Neural cell (in vitro differentiated cells): ENCODE results near the gene IMMP2L. TPM values are rescaled to one million over a fixed set of nuclear protein-coding genes. Genes with fewer than 3 reads are reported as not detected.

Experiments used
- H2AFZ ChIP-seq: fragments of 200-600, 300-800 bp; sonication (generic), shearing (Covaris generic); 2 replicates; pipeline ENCODE4 v1.6.0; 2014; ENCODE audit warnings: low read depth, mild to moderate bottlenecking, antibody characterized with exemption, low read length, moderate library complexity
- H3F3A ChIP-seq: fragments of 200-600 bp; shearing (Covaris generic); 2 replicates; pipeline ENCODE4 v1.6.1; 2016; ENCODE audit warnings: mild to moderate bottlenecking, moderate library complexity, mixed read lengths, antibody characterized with exemption, low read length; ENCODE audit not compliant: insufficient read depth, poor library complexity, severe bottlenecking
- H3K27ac ChIP-seq: fragments of 200-600, 300-800 bp; sonication (generic), shearing (Covaris generic); 2 replicates; pipeline ENCODE4 v1.5.1; 2014; ENCODE audit warnings: mild to moderate bottlenecking, low read length, moderate library complexity
- H3K27me3 ChIP-seq: fragments of 300-800, 200-600 bp; sonication (generic), shearing (Covaris generic); 2 replicates; pipeline ENCODE4 v1.6.0; 2014; ENCODE audit warnings: mild to moderate bottlenecking, low read depth, low read length, moderate library complexity; ENCODE audit not compliant: insufficient read depth
- H3K36me3 ChIP-seq: fragments of 300-800, 200-600 bp; sonication (generic), shearing (Covaris generic); 2 replicates; pipeline ENCODE4 v1.5.1; 2014; ENCODE audit warnings: mild to moderate bottlenecking, antibody characterized with exemption, low read length, moderate library complexity; ENCODE audit not compliant: insufficient read depth
- H3K4me2 ChIP-seq: fragments of 300-800, 200-600 bp; sonication (generic), shearing (Covaris generic); 2 replicates; pipeline ENCODE4 v1.6.0; 2014; ENCODE audit warnings: mild to moderate bottlenecking, low read length
- H3K4me3 ChIP-seq: fragments of 300-800, 200-600 bp; sonication (generic), shearing (Covaris generic); 2 replicates; pipeline ENCODE4 v1.5.1; 2014; ENCODE audit warnings: mild to moderate bottlenecking, low read length, moderate library complexity
- H3K79me2 ChIP-seq: fragments of 200-600 bp; shearing (Covaris generic); replicated peaks from 2 replicates; pipeline ENCODE4 v1.6.0; 2014; ENCODE audit warnings: mild to moderate bottlenecking, low read length, moderate library complexity; ENCODE audit not compliant: insufficient read depth
- H3K9ac ChIP-seq: fragments of 300-800, 200-600 bp; sonication (generic), shearing (Covaris generic); 2 replicates; pipeline ENCODE4 v1.6.1; 2016; ENCODE audit warnings: mild to moderate bottlenecking, low read length, mixed read lengths
- H3K9me2 ChIP-seq: fragments of 200-600 bp; shearing (Covaris generic); 2 replicates; pipeline ENCODE4 v1.6.1; 2016; ENCODE audit warnings: mild to moderate bottlenecking, low read length, mixed read lengths; ENCODE audit not compliant: insufficient read depth
- H3K9me3 ChIP-seq: fragments of 200-600, 300-800 bp; sonication (generic), shearing (Covaris generic); 2 replicates; pipeline ENCODE4 v1.6.1; 2016; ENCODE audit warnings: mild to moderate bottlenecking, mixed run types, low read length, moderate library complexity, mixed read lengths
- H4K20me1 ChIP-seq: fragments of 200-600 bp; shearing (Covaris generic); 2 replicates; pipeline ENCODE4 v1.6.1; 2016; ENCODE audit warnings: mild to moderate bottlenecking, mixed run types; ENCODE audit not compliant: insufficient read depth
- EP300 ChIP-seq: fragments of 450-650 bp; conservative IDR thresholded peaks from 2 replicates; pipeline ENCODE4 v1.6.1; 2014; ENCODE audit warnings: antibody characterized with exemption, mild to moderate bottlenecking, moderate library complexity; ENCODE audit not compliant: poor library complexity, severe bottlenecking
- EZH2 ChIP-seq: fragments of 200-600, 300-800 bp; shearing (Covaris generic), sonication (generic); IDR thresholded peaks from 2 replicates; pipeline ENCODE4 v1.6.1; 2014; ENCODE audit warnings: antibody characterized with exemption, low read length, borderline replicate concordance, mild to moderate bottlenecking; ENCODE audit not compliant: insufficient read depth, poor library complexity, severe bottlenecking
- MXI1 ChIP-seq: fragments of 450-650 bp; conservative IDR thresholded peaks from 2 replicates; pipeline ENCODE4 v1.6.1; 2014; ENCODE audit warnings: antibody characterized with exemption, mild to moderate bottlenecking; ENCODE audit not compliant: poor library complexity, severe bottlenecking
- POLR2AphosphoS5 ChIP-seq: IDR thresholded peaks from 2 replicates; pipeline ENCODE4 v1.6.1; 2012
- RAD21 ChIP-seq: fragments of 450-650 bp; conservative IDR thresholded peaks from 2 replicates; pipeline ENCODE4 v1.6.1; 2014; ENCODE audit warnings: antibody characterized with exemption, mild to moderate bottlenecking, moderate library complexity
- SMC3 ChIP-seq: fragments of 450-650 bp; conservative IDR thresholded peaks from 2 replicates; pipeline ENCODE4 v1.6.1; 2014; ENCODE audit warnings: antibody characterized with exemption, mild to moderate bottlenecking, moderate library complexity; ENCODE audit not compliant: poor library complexity
- TAF1 ChIP-seq: IDR thresholded peaks from 2 replicates; pipeline ENCODE4 v1.6.1; 2012; ENCODE audit warnings: low read depth
- polyA plus RNA-seq: library from polyadenylated mRNA; depleted of rRNA; stranded (reverse); fragments of >200 nt; gene quantifications from 2 replicates; pipeline ENCODE4 v1.2.3, GENCODE V29; 2014
- TF ChIP-seq, protein P1 (sequence below): IDR thresholded peaks from 2 replicates; pipeline ENCODE4 v1.6.1; 2012; ENCODE audit warnings: borderline replicate concordance
- TF ChIP-seq, protein P2 (sequence below): fragments of 450-650 bp; IDR thresholded peaks from 2 replicates; pipeline ENCODE4 v1.5.1; 2014; ENCODE audit warnings: antibody characterized with exemption, mild to moderate bottlenecking, moderate library complexity; ENCODE audit not compliant: poor library complexity, severe bottlenecking

IMMP2L gene
- polyA plus RNA-seq, 1 donor from 2014 or later, result 9.7 TPM

DNA sequence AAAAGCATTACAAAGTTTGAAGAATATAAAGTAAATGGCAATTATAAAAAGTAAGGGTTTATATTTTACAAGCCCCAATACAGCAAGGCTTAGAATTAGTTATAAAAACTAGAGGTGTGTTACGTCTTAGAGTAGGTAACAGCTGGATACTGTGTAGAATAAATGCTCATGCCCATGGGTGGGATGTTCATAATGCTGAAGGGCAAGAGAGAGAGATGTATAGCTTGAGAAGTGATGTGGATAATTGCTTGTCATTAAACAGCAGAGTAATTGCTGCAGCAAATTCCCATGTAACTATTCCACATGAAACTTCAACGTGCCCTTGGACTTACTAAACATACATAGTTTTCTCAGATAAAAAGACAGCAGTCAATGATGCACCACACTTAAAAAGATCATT lies 233.8 kb downstream of the IMMP2L start:
- H3K4me2 ChIP-seq, result no peak overlapping the region
- no peaks in the 10 kb centered on the region for H3K9me2 ChIP-seq
- TF ChIP-seq, protein P1, sequence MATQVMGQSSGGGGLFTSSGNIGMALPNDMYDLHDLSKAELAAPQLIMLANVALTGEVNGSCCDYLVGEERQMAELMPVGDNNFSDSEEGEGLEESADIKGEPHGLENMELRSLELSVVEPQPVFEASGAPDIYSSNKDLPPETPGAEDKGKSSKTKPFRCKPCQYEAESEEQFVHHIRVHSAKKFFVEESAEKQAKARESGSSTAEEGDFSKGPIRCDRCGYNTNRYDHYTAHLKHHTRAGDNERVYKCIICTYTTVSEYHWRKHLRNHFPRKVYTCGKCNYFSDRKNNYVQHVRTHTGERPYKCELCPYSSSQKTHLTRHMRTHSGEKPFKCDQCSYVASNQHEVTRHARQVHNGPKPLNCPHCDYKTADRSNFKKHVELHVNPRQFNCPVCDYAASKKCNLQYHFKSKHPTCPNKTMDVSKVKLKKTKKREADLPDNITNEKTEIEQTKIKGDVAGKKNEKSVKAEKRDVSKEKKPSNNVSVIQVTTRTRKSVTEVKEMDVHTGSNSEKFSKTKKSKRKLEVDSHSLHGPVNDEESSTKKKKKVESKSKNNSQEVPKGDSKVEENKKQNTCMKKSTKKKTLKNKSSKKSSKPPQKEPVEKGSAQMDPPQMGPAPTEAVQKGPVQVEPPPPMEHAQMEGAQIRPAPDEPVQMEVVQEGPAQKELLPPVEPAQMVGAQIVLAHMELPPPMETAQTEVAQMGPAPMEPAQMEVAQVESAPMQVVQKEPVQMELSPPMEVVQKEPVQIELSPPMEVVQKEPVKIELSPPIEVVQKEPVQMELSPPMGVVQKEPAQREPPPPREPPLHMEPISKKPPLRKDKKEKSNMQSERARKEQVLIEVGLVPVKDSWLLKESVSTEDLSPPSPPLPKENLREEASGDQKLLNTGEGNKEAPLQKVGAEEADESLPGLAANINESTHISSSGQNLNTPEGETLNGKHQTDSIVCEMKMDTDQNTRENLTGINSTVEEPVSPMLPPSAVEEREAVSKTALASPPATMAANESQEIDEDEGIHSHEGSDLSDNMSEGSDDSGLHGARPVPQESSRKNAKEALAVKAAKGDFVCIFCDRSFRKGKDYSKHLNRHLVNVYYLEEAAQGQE, result no peak
- TF ChIP-seq, protein P2, sequence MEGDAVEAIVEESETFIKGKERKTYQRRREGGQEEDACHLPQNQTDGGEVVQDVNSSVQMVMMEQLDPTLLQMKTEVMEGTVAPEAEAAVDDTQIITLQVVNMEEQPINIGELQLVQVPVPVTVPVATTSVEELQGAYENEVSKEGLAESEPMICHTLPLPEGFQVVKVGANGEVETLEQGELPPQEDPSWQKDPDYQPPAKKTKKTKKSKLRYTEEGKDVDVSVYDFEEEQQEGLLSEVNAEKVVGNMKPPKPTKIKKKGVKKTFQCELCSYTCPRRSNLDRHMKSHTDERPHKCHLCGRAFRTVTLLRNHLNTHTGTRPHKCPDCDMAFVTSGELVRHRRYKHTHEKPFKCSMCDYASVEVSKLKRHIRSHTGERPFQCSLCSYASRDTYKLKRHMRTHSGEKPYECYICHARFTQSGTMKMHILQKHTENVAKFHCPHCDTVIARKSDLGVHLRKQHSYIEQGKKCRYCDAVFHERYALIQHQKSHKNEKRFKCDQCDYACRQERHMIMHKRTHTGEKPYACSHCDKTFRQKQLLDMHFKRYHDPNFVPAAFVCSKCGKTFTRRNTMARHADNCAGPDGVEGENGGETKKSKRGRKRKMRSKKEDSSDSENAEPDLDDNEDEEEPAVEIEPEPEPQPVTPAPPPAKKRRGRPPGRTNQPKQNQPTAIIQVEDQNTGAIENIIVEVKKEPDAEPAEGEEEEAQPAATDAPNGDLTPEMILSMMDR, result no peak
- TF ChIP-seq MXI1 (no peak), TAF1 (no peak), EP300 (no peak), EZH2 (no peak), SMC3 (no peak), RAD21 (no peak), POLR2AphosphoS5 (no peak)
- H3F3A ChIP-seq, result no peaks in the 10 kb centered on the region
- H3K9me3 ChIP-seq, result no peaks in the 10 kb centered on the region
- no peak overlapping the region for H2AFZ ChIP-seq
- H3K27me3 ChIP-seq, result no peaks in the 10 kb centered on the region
- no peak overlapping the region for H3K27ac ChIP-seq
- H3K9ac ChIP-seq, result no peak overlapping the region
- H3K79me2 ChIP-seq, result no peaks in the 10 kb centered on the region
- H3K36me3 ChIP-seq, result no peaks in the 10 kb centered on the region
- no peaks in the 10 kb centered on the region for H4K20me1 ChIP-seq
- no peak overlapping the region for H3K4me3 ChIP-seq

DNA sequence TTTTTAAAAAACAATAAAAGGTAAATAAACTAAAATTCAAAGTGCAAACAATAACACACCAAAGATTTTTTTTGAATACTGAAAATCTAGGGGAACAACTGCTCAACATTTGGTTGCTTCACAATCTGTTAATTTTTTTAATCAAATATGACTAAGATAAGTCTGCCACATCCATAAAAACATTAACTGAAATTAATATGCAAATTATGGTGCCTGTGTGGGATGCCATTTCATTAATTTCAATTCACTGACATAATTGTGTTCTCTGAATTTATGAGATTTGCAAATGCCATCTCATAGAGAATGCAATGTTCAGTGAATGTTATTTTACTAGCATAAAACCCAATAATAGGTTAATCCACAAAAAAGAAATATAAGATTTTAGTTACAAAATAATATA lies 237.5 kb downstream of the IMMP2L start:
- H4K20me1 ChIP-seq, result no peaks in the 10 kb centered on the region
- H3K9me3 ChIP-seq, result no peaks in the 10 kb centered on the region
- H3F3A ChIP-seq, result no peaks in the 10 kb centered on the region
- H3K36me3 ChIP-seq, result no peaks in the 10 kb centered on the region
- no peak overlapping the region for H3K4me2 ChIP-seq
- H3K4me3 ChIP-seq, result no peak overlapping the region
- no peaks in the 10 kb centered on the region for H3K27me3 ChIP-seq
- H3K27ac ChIP-seq, result no peak overlapping the region
- TF ChIP-seq MXI1, result no peak
- TF ChIP-seq TAF1, result no peak
- H2AFZ ChIP-seq, result no peak overlapping the region
- H3K9me2 ChIP-seq, result no peaks in the 10 kb centered on the region
- H3K79me2 ChIP-seq, result no peaks in the 10 kb centered on the region
- no peak overlapping the region for H3K9ac ChIP-seq

DNA sequence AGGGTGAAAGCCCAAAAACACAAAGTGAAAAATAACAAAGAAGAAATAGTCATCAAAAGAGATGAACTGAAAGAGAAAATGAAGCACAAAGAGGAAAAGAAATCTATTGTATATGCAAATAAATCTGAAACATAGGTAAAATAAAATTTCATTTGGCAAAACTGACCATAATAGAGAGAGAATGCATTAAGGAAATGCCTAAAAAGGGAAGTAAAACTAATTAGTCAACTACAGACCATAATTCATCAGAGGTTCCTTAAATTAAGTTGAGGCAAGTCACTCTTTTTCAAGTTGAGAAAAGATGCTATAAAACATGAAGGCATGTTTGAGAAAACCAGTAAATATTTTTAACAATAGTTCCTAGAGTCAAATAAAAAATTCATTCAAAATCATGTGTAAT lies 238.1 kb downstream of the IMMP2L start:
- Histone ChIP-seq H3K4me3 (no peak overlapping the region), H3K79me2 (no peaks in the 10 kb centered on the region), H2AFZ (no peak overlapping the region), H3K9me3 (no peaks in the 10 kb centered on the region), H4K20me1 (no peaks in the 10 kb centered on the region), H3K9me2 (no peaks in the 10 kb centered on the region), H3K27me3 (no peaks in the 10 kb centered on the region), H3K9ac (no peak overlapping the region), H3K27ac (no peak overlapping the region), H3K4me2 (no peak overlapping the region), H3K36me3 (no peaks in the 10 kb centered on the region), H3F3A (no peaks in the 10 kb centered on the region)
- TF ChIP-seq, protein P1, result no peak
- TF ChIP-seq, protein P2, result no peak
- no peak for TF ChIP-seq POLR2AphosphoS5
- TF ChIP-seq TAF1, result no peak
- no peak for TF ChIP-seq RAD21
- no peak for TF ChIP-seq EP300
- TF ChIP-seq SMC3, result no peak
- TF ChIP-seq MXI1, result no peak
- TF ChIP-seq EZH2, result no peak
